NCI-H446 treated with DMSO at 0.1 percent for 48 hours (cell line): ENCODE results near the gene ERICH4.
"Not testable (repeated sequence)": the region's sequence is repeated elsewhere in the genome, so short reads cannot be mapped to it uniquely, and the experiment has no call there.

Source experiments
- DNase-seq: peaks from one replicate; lab custom pipeline; 2025; lab: John Stamatoyannopoulos, UW

ERICH4 gene

DNA sequence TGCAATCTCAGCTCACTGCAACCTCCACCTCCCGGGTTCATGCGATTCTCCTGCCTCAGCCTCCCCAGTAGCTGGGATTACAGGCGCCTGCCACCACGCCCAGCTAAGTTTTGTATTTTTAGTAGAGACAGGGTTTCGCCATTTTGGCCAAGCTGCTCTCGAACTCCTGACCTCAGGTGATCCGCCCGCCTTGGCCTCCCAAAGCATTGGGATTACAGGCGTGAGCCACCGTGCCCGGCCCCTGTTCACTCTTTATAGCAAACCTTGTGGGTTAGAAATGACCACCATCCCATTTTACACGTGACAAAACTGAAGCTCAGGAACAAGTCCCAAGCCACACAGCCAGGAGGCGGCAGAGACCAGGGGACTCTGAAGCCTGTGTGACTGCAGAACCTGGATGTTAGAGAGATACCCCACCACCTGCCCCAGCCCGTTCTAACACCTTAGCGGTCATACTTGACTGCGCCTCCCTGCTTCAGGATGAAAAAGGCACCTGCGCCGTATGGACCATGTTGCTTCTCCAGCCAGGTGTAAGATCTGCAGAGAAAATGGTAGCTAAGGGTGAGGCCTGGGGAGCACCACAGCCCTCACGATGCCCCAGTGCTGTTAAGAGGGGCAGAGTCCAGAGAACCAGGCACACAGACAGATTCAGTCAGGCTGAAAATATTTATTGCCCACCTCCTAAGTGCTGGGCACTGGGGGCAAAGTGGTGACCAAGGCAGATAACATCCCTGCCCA, 6.9 kb upstream of the ERICH4 start:
- DNase-seq, result no peak

DNA sequence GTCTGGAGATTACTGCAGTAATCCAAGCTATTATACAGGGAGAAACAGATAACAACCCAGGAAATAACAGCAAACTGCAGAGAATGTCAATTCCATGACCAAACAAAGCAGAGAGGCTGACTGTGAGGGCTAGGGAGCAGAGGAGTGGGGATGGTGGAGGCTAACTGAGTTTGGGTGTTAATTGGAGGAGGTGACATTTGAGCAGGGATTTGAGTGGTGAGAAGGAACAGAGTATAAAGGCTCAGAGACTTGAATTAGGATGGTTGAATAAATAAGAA, 6.3 kb upstream of the ERICH4 start:
- DNase-seq, result no peak

DNA sequence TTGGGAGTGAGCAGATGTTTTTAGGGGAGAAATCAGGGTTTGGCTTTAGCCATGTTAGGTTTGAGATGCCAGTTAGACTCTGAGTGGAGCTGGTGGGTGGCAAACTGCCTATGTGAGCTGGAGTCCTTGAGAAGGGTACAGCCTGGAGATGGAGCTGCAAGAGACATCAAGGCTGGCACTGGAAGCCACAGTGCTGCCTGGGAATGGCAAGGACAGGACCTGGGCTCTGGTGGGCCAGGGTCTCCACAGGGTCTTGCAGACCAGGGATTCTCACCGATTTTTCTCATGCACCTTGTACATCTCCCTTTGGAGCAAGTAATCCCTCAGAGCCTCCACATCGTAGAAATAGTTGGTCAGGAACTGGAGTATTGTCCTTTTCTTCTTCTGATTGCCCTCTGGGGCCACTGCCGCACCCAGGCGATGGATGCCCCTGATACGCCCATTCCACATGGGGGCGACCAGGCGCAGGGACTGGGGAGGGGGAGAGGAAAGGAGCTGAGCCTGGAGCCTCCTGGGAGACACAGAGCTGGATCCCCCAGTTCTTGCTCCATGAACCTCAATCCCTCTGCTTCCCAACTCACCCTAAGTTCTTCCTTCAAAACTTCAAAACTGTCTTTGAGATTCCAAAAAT, 4.9 kb upstream of the ERICH4 start:
- no peak for DNase-seq

DNA sequence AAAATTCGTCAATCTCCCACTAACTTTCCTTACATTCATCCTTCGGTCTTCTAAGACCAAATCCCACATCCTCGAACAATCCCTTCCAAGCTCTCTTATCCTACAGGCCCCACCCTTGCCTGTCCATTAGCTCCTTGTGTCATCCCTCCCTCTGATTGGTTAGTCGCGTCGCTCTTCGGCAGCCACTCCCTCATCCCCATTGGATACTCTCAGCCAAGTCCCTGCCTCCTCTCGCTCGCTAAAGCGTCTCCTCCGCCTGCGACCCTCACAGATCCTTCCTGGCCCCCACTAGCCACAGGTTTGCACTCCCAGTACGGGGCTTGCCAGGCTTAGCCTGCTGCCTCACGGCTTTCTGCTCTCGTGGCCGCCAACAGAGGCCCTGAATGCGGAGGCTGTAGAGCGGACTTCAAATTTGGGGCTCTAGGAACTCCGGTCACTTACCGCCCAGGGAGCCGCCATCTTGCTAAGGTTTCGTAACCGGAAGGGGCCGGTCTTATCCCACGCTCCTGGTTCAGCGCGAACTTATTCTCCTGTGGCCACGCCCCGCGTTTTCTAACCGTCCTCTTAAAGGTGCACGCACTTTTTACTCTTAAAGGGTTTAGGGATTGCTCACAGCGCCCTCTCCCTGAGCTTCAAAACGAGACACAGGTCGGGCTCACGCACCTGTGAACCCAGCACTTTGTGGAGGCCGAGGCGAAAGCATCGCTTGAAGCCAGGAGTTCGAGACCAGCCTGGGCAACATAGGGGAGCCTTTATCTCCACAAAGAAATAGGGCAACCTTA, 3.3 kb upstream of the ERICH4 start, which contains the start of gene DMAC2:
Gene DMAC2, minus strand, starts transcription at position 472 of the 782 bp plus-strand sequence. Its CDS starts 13 bp downstream, at position 459.
- DNase-seq, result peak; percentile 95

DNA sequence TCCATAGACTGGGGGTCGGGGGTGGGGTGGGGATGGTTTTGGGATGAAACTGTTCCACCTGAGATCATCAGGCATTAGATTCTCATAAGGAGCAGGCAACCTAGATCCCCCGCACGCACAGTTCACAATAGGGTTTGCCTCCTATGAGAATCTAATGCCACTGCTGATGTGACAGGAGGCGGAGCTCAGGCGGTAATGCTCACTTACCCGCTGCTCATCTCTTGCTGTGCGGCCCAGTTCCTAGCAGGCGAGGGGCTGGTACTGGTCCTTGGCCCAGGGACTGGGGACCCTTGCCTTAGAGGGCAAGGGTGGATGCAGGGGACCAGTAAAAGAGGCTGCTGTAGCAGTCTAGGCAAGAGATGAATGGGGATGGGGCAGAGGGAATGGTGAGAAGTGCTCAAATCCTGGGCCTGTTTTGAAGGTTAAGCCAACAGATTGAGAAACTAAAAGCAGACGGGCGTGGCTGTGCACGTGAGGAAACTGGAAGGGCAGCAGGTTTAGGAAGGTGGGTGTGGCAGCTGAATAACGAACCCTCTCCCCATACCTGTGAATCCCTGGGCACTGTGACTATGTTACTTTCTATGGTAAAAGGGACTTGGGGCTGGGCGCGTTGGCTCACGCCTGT, 1.5 kb upstream of the ERICH4 start:
- no peak for DNase-seq

DNA sequence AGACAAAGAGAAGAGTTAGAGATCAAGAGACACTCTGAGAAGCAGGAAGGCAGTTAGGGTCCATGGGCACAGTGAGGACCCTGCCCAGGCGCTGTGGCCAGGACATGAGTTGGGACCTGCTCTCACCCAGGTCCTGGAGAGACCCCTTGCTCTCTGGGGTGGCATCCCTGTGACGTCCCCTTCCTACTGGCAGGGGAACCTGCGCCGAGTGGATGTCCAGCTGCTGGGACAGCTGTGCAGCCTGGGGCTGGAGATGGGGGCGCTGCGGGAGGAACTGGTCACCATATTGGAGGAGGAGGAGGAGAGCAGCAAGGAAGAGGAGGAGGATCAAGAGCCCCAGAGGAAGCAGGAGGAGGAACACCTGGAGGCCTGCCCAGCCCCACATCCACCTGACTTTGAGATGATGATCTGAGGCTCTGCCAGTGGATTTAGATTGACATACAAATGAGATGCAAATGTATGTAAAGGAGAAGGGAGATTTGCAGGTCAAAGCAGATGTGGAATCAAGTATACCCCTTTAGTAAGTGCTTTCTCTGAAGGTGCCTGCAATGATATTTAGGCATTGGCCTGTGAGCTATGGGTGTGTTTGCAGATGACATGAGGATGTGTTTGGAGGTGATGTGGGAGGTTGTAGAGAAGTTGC, 978 bp downstream of the ERICH4 start:
- DNase-seq, result no peak

DNA sequence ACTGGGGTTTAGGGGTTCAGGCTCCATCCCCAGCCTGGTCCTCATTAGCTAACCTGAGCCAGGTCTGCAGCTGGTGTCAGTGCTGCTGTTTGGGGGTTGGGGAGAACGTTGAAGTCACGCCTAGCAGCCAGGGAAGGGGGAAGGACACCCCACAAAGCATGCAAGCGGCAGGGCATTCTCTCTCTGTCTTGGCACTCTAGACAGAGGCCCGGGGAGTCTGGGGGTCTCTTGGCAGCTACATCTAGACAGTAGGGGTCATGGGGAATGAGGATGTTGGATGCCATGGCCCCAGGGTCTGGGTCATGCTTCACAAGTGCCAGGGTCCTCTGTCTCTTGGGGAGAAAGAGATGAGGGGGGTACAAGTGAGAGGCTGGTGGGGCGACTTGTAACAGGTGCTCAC, 2.6 kb downstream of the ERICH4 start:
- DNase-seq, result no peak

DNA sequence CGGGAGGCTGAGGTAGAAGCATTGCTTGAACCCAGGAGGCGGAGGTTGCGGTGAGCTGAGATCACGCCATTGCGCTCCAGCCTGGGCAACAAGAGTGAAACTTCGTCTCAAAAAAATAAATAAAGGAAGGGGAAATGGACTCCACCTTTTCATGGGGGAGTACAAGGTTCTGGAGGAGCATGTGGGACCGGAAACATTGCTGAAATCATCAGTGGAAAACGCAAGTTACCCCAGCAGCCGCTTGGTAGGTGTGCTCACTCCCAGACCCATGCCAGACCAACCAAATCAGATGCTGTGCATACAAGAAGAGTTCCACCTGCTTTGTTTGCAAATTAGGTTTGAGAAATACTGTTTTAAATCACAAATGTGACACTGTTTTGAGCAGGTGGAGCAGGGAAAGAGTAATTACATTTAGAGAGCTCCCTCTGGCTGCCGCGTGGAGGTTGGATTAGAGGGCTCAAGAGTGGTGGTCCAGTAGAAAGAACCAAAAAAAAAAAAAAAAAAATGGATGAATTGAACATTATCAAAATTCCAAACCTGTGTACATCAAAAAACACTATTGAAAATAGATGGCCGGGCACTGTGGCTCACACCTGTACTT, 4.9 kb downstream of the ERICH4 start:
- DNase-seq, result no peak

DNA sequence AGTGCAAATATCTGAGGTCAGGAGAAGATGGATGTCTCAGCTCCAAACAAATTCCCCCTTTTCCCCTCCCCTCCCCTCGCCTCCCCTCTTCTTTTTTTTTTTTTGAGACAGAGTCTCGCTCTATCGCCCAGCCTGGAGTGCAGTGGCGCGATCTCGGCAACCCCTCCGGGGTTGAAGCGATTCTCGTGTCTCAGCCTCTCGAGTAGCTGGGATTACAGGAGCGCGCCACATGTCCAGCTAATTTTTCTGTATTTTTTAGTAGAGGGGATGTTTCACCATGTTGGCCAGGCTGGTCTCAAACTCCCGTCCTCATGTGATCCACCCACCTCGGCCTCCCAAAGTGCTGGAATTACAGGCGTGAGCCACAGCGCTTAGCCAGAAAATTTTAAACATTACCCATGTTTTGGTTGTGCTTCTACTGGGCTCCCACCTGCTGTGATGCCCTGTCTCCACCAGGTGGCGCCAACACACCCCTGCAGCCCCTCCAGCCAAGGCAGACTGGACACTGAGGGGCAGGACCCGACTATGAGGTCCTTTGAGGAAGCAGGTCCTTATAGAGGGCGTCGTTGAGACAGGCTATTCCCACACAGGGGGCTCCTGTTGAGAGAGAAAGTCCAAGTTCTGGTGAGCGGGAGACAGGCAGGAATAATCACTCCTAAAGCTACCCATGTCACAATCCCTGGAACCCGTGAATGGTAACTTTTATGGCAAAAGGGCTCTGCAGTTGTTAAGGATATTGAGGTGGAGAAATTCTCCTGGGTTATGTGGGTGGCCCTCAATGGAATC, 6.3 kb downstream of the ERICH4 start:
- DNase-seq, result peak; percentile 4

DNA sequence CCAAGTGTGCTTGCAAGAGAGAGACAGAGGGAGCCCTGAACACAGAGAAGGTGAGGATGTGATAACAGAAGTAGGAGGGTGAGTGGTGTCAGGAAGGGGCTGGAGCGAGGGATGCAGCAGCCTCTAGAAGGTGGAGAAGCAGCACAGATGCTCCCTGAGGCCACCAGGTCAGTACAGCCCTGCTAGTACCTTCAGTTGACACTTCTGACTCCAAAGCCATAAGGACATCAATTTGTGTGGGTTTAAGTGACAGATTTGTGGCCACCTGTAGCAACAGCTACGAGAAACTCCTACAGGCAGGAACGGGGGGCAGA, 6.9 kb downstream of the ERICH4 start:
- no peak for DNase-seq

DNA sequence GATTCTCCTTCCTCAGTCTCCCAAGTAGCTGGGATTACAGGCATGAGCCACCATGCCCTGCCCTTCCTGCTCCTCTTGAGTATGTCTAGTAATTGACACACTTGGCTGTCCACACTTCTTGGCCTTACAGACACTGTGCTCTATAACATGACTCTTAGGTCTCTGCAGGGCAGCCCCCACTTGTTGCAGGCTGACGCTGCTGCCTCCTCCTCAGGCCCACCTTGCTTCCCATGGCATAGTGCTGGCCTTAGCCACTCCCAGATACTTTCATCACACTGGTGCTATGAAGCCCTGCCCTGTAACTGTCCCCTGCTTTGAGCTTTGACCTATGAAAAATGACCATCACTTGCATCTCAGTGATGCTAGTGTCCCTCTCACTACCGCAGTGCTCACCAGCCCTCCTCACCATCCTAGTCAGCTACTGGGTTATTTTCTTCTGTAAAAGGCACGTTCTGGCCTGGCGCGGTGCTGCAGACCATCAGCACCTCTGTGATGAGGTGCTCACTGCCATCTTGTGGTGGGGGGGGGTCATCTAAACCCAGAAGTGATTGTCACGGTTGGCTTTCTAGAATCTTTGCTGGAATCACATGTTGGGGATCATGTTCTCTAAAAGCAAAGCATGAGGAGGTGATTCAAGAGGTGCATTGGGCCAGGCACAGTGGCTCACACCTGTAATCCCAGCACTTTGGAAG, 9.8 kb downstream of the ERICH4 start:
- no peak for DNase-seq

DNA sequence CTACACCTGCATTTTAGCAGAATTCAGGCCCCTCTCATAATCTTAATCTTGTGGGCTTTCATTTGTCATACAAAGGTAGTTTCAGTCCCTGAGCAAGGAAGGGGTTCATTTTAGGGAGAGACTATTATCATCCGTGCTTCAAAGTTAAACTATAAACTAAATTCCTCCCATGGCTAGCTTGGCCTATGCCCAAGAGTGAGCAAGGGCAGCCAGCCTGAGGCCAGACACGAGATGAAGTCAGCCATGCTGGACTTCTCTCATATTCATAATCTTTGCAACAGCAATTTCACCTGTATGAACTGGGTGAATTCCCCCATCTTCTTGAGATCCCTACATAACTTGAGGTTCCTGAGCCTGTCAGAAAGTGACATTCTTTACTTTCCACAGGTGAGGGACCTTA, 13.0 kb downstream of the ERICH4 start:
- DNase-seq, result no peak

DNA sequence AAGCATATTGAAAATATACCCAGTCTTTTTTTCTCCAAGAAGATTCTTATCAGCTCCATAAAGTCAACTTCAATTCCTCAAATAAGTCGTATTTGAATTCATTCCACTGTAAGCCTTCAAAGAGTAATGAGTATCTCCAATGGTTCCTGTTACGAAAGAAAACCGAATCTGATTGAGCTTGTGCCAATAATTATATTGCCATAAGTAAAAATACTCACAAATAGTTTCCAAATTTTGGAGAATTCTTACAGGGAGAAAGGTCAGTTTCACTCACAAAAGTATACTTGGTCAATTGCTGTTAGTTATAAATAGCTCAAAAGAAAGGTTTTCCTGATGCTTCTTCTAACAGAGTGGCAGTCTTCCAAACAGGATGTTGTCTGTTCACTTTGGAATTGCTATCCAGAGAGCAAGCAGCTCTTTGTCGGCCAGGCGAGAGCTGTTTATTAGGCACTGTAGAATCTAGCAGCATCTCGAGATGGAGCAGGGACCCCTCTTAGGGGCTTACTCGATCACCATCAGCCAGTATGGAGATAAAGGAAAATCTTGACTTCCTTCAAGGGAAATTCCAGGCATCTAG, 13.5 kb downstream of the ERICH4 start:
- DNase-seq, result no peak

DNA sequence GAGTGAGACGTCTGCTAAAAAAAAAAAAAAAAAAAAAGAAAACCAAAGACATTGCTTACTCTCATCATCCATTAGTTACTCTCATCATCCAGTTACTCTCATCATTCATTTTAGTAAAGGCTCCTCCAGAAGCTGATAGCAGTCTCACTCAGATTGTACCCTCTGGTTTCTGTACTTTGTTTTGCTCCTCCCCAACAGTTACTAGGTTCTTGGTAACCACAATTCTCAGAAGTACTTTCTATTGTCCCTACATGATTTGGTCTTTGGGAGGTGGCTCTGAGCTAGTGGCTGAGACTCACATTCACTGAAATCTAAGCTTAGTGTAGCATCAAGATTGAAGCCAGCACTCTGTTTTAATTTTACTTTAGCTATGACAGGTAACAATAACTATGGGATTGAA, 14.3 kb downstream of the ERICH4 start:
- DNase-seq, result no peak

DNA sequence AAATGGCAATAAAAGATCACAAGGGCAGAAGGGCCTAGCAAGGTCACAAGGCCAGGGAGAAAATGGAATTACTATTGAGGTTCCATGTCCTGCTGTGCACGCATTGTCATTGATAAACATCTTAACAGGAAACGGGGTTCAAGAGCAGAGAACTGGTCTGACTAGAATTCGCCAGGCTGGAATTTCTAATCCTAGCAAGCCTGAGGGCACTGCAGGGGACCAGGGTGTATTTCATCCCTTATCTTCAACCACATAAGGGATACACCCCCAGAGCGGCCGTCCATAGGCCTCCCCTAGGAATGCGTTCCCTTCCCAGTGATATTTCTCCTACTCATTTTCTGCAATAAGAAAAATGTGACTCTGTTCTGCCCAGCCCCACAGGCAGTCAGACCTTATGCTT, 19.5 kb downstream of the ERICH4 start:
- DNase-seq, result no peak

DNA sequence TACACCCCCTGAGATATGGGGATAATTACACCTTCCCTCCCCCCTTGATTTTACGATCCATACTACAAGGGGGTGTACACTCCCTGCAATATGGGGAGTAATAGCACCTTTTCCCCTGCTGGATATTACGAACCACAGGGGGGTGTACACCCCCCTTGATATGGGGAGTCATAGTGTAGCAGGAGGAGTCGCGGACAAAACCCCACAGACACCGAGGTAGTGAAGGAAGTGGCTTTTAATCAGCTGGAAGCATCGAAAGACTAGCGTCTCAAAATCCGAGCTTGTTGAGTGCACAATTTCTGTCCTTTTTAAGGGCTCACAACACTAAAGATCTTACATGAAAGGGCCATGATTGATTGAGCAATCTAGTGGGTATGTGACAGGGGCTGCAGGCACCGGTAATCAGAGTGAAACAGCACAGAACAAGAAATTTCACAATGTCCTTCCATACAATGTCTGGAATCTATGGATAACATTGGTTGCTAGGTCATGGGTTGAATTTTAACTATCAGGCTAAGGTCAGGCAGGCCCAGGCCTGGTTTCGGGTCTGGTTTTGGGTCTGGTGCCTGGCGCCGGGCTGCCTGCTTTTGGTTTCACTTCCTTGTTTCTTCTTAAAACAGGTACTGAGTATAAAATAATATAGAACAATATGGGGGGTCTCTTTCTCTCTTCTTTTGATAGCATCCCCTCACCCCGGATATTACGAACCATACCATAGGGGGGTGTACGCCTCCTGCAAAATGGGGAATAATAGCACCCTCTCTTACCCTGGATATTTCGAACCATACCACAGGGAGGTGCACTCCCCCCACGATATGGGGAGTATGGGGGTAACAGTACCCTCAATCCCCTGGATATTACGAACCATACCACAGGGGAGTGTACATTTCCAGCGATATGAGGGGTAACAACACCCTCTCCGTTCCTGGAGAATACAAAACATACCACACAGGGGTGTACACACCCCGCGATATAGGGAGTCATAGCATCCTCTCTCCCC, 20.6 kb downstream of the ERICH4 start:
- DNase-seq, result not testable (repeated sequence)

DNA sequence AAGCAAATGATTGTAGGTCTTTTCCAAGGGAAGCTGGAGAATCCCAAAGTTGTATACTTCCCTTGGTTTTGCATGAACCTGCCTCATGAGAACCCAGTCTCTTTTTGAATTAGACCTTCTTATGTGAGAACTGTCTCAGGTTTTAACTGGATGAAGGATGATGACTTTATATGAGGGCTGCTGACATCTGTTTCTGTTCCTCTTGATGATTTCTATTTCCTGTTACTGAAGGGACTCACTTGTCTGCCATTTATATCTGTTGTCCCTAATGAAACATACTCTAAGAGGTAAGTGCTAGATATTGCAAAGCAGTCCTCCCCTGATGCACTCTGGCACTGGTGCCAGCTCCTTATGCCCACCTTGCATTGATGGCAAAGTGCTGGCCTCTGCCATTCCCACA, 33.6 kb downstream of the ERICH4 start:
- DNase-seq, result no peak

DNA sequence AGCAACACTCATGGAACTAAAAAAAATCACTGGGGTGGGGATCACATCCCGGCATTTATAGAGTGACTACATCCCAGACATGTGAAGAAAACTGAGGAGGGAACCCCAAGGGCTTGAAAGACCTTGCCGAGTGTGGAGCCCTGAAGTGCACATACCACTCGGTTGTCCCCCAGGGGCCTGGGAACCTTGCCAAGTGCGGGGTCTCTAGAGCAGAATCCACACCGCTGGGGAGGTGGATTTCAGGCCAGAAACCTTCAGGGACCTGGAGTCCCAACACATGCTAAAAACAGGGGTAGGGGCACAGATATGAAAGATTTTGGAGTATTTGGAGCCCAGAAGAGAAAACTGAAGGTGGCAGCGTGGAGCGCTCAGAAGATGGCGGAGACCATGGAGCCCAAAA, 35.2 kb downstream of the ERICH4 start:
- no peak for DNase-seq
